K562 (cell line): ENCODE data around the gene KIF6. TPM values are rescaled to one million over a fixed set of nuclear protein-coding genes. Genes with fewer than 3 reads are reported as not detected.
A peak's percentile ranks its signal among the peaks of the same experiment; 100 is the strongest.

ENCODE experiments used
- ATAC-seq: fragments of 200-7000 bp; cut with Tn5 transposase; 3 replicates; pipeline ENCODE4 v1.9.1; 2020; ENCODE audit warnings: moderate library complexity
- BruUV-seq: library from RNA; stranded (reverse); fragments of 400-500 nt; replicated peaks from 2 replicates; lab custom pipeline; 2021; lab: Mats Ljungman, UMichigan
- CTCF ChIA-PET: fragments of 300-600 bp; formaldehyde crosslinking; extraction: SDS; loops from one replicate; lab custom pipeline; 2021; ENCODE audit warnings: low intra/inter-chr PET ratio; lab: Yijun Ruan, JAX
- POLR2A ChIA-PET: fragments of 300-600, 350-650 bp; sonication (Branson Sonifier 250); formaldehyde crosslinking; extraction: SDS; loops from one replicate; lab custom pipeline; 2021; ENCODE audit warnings: antibody characterized with exemption, inconsistent platforms; lab: Yijun Ruan, JAX
- DNase-seq, 4 experiments: peaks; one replicate each; pipeline versions ENCODE4 v3.0.0 to v3.0.0-alpha.2; 2011 to 2018; ENCODE audit warnings: low spot score in 3 of 4, mixed read lengths in 3 of 4; ENCODE audit errors: extremely low read depth in 1 of 4
- FAIRE-seq: peaks from 2 replicates; lab custom pipeline; 2011; peaks lifted over from hg19 to GRCh38; lab: Jason Lieb, UNC
- H2AFZ ChIP-seq: 2 replicates; pipeline ENCODE4 v1.6.0; 2011; ENCODE audit warnings: low read depth, low read length, control low read depth, inconsistent platforms
- H3K27ac ChIP-seq: fragments of 200-600 bp; 3 replicates; pipeline ENCODE4 v1.8.0; 2011; ENCODE audit warnings: low read depth, mild to moderate bottlenecking, control low read depth, inconsistent platforms, low read length, moderate library complexity, mixed read lengths; ENCODE audit errors: extremely low read depth
- H3K27me3 ChIP-seq, 2 experiments: fragments of 300-600 bp in 1 of 2; 2 replicates in 1 of 2; 3 replicates in 1 of 2; pipeline versions ENCODE4 v1.6.0 to v1.8.0; 2011; ENCODE audit warnings: inconsistent platforms in 2 of 2, low read length in 2 of 2, mild to moderate bottlenecking in 1 of 2, mixed read lengths in 1 of 2, moderate library complexity in 1 of 2; ENCODE audit not compliant: control insufficient read depth in 2 of 2, insufficient read depth in 2 of 2
- H3K36me3 ChIP-seq: fragments of 300-600 bp; 3 replicates; pipeline ENCODE4 v1.8.0; 2011; ENCODE audit warnings: mild to moderate bottlenecking, low read length, inconsistent platforms; ENCODE audit not compliant: control insufficient read depth, insufficient read depth
- H3K4me1 ChIP-seq, 2 experiments: fragments of 200-600 bp in 1 of 2; replicated peaks in 1 of 2; 2 replicates in 1 of 2; 3 replicates in 1 of 2; pipeline versions ENCODE4 v1.5.1 to v1.8.0; 2011; ENCODE audit warnings: inconsistent platforms in 2 of 2, low read length in 2 of 2, mild to moderate bottlenecking in 1 of 2, mixed read lengths in 1 of 2, moderate library complexity in 1 of 2; ENCODE audit not compliant: control insufficient read depth in 2 of 2, insufficient read depth in 2 of 2
- H3K4me2 ChIP-seq: 2 replicates; pipeline ENCODE4 v1.6.1; 2011; ENCODE audit warnings: low read length, control low read depth, inconsistent platforms, mixed read lengths; ENCODE audit not compliant: insufficient read depth
- H3K4me3 ChIP-seq: fragments of 200-600 bp; sonication (generic), shearing (Covaris generic); 2 replicates; pipeline ENCODE4 v1.5.1; 2016; ENCODE audit warnings: control low read depth, inconsistent platforms
- H3K79me2 ChIP-seq: fragments of 200-600 bp; 3 replicates; pipeline ENCODE4 v1.8.0; 2011; ENCODE audit warnings: low read length, inconsistent platforms; ENCODE audit not compliant: control insufficient read depth, insufficient read depth
- H3K9ac ChIP-seq, 2 experiments: 2 replicates each; pipeline versions ENCODE4 v1.6.0 to v1.6.1; 2011; ENCODE audit warnings: low read depth in 2 of 2, low read length in 2 of 2, control low read depth in 1 of 2, inconsistent platforms in 1 of 2, mild to moderate bottlenecking in 1 of 2, mixed read lengths in 1 of 2; ENCODE audit not compliant: insufficient read depth in 1 of 2
- H3K9me1 ChIP-seq: one replicate; pipeline ENCODE4 v1.6.0; 2011; ENCODE audit warnings: inconsistent platforms, mild to moderate bottlenecking, low read length, moderate library complexity; ENCODE audit not compliant: control insufficient read depth, insufficient read depth
- H3K9me3 ChIP-seq: replicated peaks from 2 replicates; pipeline ENCODE4 v1.5.1; 2011; ENCODE audit warnings: low read depth, low read length, inconsistent platforms; ENCODE audit not compliant: control insufficient read depth, insufficient read depth
- H4K20me1 ChIP-seq: replicated peaks from 2 replicates; pipeline ENCODE4 v1.6.1; 2011; ENCODE audit warnings: low read length, inconsistent platforms, mixed read lengths; ENCODE audit not compliant: control insufficient read depth, insufficient read depth
- CHAMP1 ChIP-seq: fragments of 450-650 bp; IDR thresholded peaks from 2 replicates; pipeline ENCODE4 v1.6.1; 2016; ENCODE audit warnings: mild to moderate bottlenecking
- E2F4 ChIP-seq: sonication (generic); formaldehyde crosslinking; IDR thresholded peaks from 2 replicates; pipeline ENCODE4 v1.8.0; 2022; ENCODE audit warnings: mild to moderate bottlenecking, low read depth, missing genetic modification reagents
- FOXA3 ChIP-seq, 2 experiments: fragments of 450-650 bp in 1 of 2; sonication (generic) in 1 of 2; formaldehyde crosslinking; IDR thresholded peaks in 1 of 2; conservative IDR thresholded peaks in 1 of 2; 2 replicates each; pipeline versions ENCODE4 v1.4.0 to v1.8.0; 2020 to 2022; ENCODE audit warnings: mild to moderate bottlenecking in 2 of 2, missing genetic modification reagents in 1 of 2
- HNRNPL ChIP-seq: fragments of 200-400 bp; formaldehyde crosslinking; IDR thresholded peaks from 2 replicates; pipeline ENCODE4 v1.6.1; 2017; ENCODE audit warnings: low read depth, mild to moderate bottlenecking, low read length
- PHF20 ChIP-seq: fragments of 450-650 bp; IDR thresholded peaks from 2 replicates; pipeline ENCODE4 v1.6.1; 2018; ENCODE audit not compliant: partially characterized antibody
- POLR2B ChIP-seq: fragments of 450-650 bp; IDR thresholded peaks from 2 replicates; pipeline ENCODE4 v1.6.1; 2018; ENCODE audit warnings: low read depth; ENCODE audit not compliant: partially characterized antibody
- PTBP1 ChIP-seq: fragments of 200-400 bp; formaldehyde crosslinking; IDR thresholded peaks from 2 replicates; pipeline ENCODE4 v1.6.1; 2017; ENCODE audit warnings: low read depth, low read length
- ZFP1 ChIP-seq: fragments of 450-650 bp; formaldehyde crosslinking; IDR thresholded peaks from 2 replicates; pipeline ENCODE4 v1.4.0; 2020; ENCODE audit warnings: mild to moderate bottlenecking, mixed read lengths
- ZNF121 ChIP-seq: sonication (generic); formaldehyde crosslinking; conservative IDR thresholded peaks from 2 replicates; pipeline ENCODE4 v1.8.0; 2022; ENCODE audit warnings: missing genetic modification reagents
- ZNF311 ChIP-seq: fragments of 250-450 bp; sonication (Bioruptor Pico); IDR thresholded peaks from 2 replicates; pipeline ENCODE4 v1.4.0; 2020; ENCODE audit warnings: mild to moderate bottlenecking, moderate library complexity
- ZNF324 ChIP-seq: fragments of 250-450 bp; sonication (Bioruptor Pico); IDR thresholded peaks from 2 replicates; pipeline ENCODE4 v1.4.0; 2020; ENCODE audit warnings: mild to moderate bottlenecking
- WGBS: fragments of 100-300 bp; shearing (Covaris generic); methylation state at CpG from one replicate; pipeline ENCODE4 v1.1.6; 2016; ENCODE audit warnings: low coverage, mixed read lengths; ENCODE audit not compliant: insufficient coverage; ENCODE audit errors: missing lambda C conversion rate; 5-methylcytosine and 5-hydroxymethylcytosine counted together
- in situ Hi-C: fragments of 300-500 bp; cut with MboI; formaldehyde crosslinking; loops from 4 replicates; pipeline ENCODE4 v1.15.0; 2018; ENCODE audit warnings: inconsistent platforms, mixed read lengths
- intact Hi-C: fragments of 100-400 bp; cut with micrococcal nuclease; formaldehyde crosslinking; loops from 2 replicates; pipeline ENCODE4 v1.14.2; 2022
- polyA plus RNA-seq, 8 experiments: library from polyadenylated mRNA; depleted of rRNA in 4 of 8; stranded (reverse) in 5 of 8; unstranded in 3 of 8; fragments of >200 nt; fragmentation: Nextera tagmentation in 2 of 8; fragmentation: Illumina TruSeq in 1 of 8; extraction: Ambion mirVana in 2 of 8; extraction: Trizol in 1 of 8; gene quantifications; 2 replicates each; pipeline versions ENCODE4 v1.2.1 to v1.2.3, GENCODE V29; 2011 to 2014; ENCODE audit warnings: inconsistent platforms in 1 of 8, missing spikeins in 1 of 8
- total RNA-seq, 7 experiments: library from RNA; depleted of rRNA in 6 of 7; stranded (reverse); fragments of >200 nt in 6 of 7; fragmentation: Illumina TruSeq in 2 of 7; extraction: Trizol in 2 of 7; gene quantifications; 2 replicates each; pipeline versions ENCODE4 v1.2.1 to v1.2.3, GENCODE V29; 2011 to 2021; ENCODE audit warnings: low replicate concordance in 1 of 7
- TF ChIP-seq, protein P1 (sequence below), 3 experiments: IDR thresholded peaks in 2 of 3; conservative IDR thresholded peaks in 1 of 3; 2 replicates each; pipeline ENCODE4 v1.5.1; 2011 to 2012; ENCODE audit warnings: low read length in 3 of 3, mild to moderate bottlenecking in 3 of 3, control low read depth in 2 of 3, improper control_type of control experiment in 1 of 3, inconsistent platforms in 1 of 3, low read depth in 1 of 3, mixed read lengths in 1 of 3, moderate library complexity in 1 of 3; ENCODE audit not compliant: insufficient read depth in 2 of 3

KIF6 gene
- total and polyA plus RNA-seq, 9 of the 15 experiments (the other 6 are each of a cell fraction or from before 2014, with no cell fraction given), result not detected

GRCh38 chr6:39599341-39599740 lies 125.9 kb downstream of the KIF6 start:
- ChIA-PET CTCF (no interaction called here), POLR2A (no interaction called here)
- no peak overlapping the region for H3K9ac ChIP-seq
- no peak for DNase-seq
- no peaks in the 10 kb centered on the region for H3K9me3 ChIP-seq
- H3K4me3 ChIP-seq, result no peak overlapping the region
- no peaks in the 10 kb centered on the region for H3K27me3 ChIP-seq
- no peaks in the 10 kb centered on the region for H4K20me1 ChIP-seq
- ATAC-seq, result no peak
- H3K27ac ChIP-seq, result no peak overlapping the region
- H3K4me2 ChIP-seq, result no peak overlapping the region
- no peaks in the 10 kb centered on the region for H3K36me3 ChIP-seq
- no peak overlapping the region for H2AFZ ChIP-seq
- in situ Hi-C loops, result no loop called here
- no peak for TF ChIP-seq PHF20
- TF ChIP-seq, protein P1, sequence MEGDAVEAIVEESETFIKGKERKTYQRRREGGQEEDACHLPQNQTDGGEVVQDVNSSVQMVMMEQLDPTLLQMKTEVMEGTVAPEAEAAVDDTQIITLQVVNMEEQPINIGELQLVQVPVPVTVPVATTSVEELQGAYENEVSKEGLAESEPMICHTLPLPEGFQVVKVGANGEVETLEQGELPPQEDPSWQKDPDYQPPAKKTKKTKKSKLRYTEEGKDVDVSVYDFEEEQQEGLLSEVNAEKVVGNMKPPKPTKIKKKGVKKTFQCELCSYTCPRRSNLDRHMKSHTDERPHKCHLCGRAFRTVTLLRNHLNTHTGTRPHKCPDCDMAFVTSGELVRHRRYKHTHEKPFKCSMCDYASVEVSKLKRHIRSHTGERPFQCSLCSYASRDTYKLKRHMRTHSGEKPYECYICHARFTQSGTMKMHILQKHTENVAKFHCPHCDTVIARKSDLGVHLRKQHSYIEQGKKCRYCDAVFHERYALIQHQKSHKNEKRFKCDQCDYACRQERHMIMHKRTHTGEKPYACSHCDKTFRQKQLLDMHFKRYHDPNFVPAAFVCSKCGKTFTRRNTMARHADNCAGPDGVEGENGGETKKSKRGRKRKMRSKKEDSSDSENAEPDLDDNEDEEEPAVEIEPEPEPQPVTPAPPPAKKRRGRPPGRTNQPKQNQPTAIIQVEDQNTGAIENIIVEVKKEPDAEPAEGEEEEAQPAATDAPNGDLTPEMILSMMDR (IDR thresholded peaks at IDR 0.05 in 2 of 3, conservative IDR thresholded peaks at IDR 0.05 in 1 of 3; ENCODE audit: insufficient read depth in 2 of 3, low read depth in 1 of 3, low read length in 3 of 3), result no peak
- TF ChIP-seq CHAMP1, result no peak
- TF ChIP-seq FOXA3 (CRISPR knock-in tag; conservative IDR thresholded peaks at IDR 0.05 in 1 of 2, IDR thresholded peaks at IDR 0.05 in 1 of 2), result no peak
- TF ChIP-seq ZNF311 (CRISPR knock-in tag), result no peak
- TF ChIP-seq ZFP1 (CRISPR knock-in tag), result no peak
- no peak for TF ChIP-seq HNRNPL
- TF ChIP-seq PTBP1, result no peak
- no peak for TF ChIP-seq E2F4 (CRISPR knock-in tag)
- no peak for TF ChIP-seq ZNF121 (CRISPR knock-in tag)
- TF ChIP-seq POLR2B, result no peak
- TF ChIP-seq ZNF324 (CRISPR knock-in tag), result no peak
- intact Hi-C loops, result no loop called here
- no peaks in the 10 kb centered on the region for H3K9me1 ChIP-seq
- no peaks in the 10 kb centered on the region for H3K4me1 ChIP-seq
- BruUV-seq, result no TSS peak
- peak; percentile 15 for FAIRE-seq
- no peaks in the 10 kb centered on the region for H3K79me2 ChIP-seq
- 0% methylated on average over 2 of the region's 2 CpGs for WGBS
